Prostate gland (tissue), 2 donors: ENCODE results near the gene ID3. TPM values are rescaled to one million over a fixed set of nuclear protein-coding genes. Genes with fewer than 3 reads are reported as not detected.

Source experiments
- DNase-seq: peaks from one replicate; pipeline ENCODE4 v3.0.0-alpha.2; 2019; ENCODE audit warnings: low spot score
- H3K27ac ChIP-seq, 2 donors: fragments of 200-600 bp; sonication (generic); 2 replicates each; pipeline ENCODE4 v1.5.1; 2017 to 2019
- H3K27me3 ChIP-seq: fragments of 200-600 bp; sonication (generic); replicated peaks from 2 replicates; pipeline ENCODE4 v1.5.1; 2019; ENCODE audit not compliant: insufficient read depth
- H3K36me3 ChIP-seq, 2 donors: fragments of 200-600 bp; sonication (generic); 1 replicate in 1 of 2; 2 replicates in 1 of 2; pipeline versions ENCODE4 v1.5.1 to v1.8.1; 2017 to 2019
- H3K4me1 ChIP-seq: fragments of 200-600 bp; sonication (generic); replicated peaks from 2 replicates; pipeline ENCODE4 v1.5.1; 2019
- H3K4me3 ChIP-seq, 2 donors: fragments of 200-600 bp; sonication (generic); 2 replicates each; pipeline ENCODE4 v1.5.1; 2017 to 2019
- H3K9me3 ChIP-seq: fragments of 200-600 bp; sonication (generic); 2 replicates; pipeline ENCODE4 v1.5.1; 2017
- POLR2A ChIP-seq: fragments of 450-650 bp; IDR thresholded peaks from one replicate; pipeline ENCODE4 v1.6.1; 2016; ENCODE audit warnings: antibody characterized with exemption, mild to moderate bottlenecking
- POLR2AphosphoS5 ChIP-seq: sonication (generic); formaldehyde crosslinking; IDR thresholded peaks from one replicate; pipeline ENCODE4 v1.6.1; 2017; ENCODE audit warnings: antibody characterized with exemption
- WGBS: methylation state at CpG from one replicate; pipeline ENCODE4 v1.1.5; 2018; 5-methylcytosine and 5-hydroxymethylcytosine counted together
- intact Hi-C: fragments of 100-400 bp; cut with DNase I; formaldehyde crosslinking; loops from one replicate; pipeline ENCODE4 v1.14.2; 2022
- total RNA-seq, 2 donors: library from RNA; depleted of rRNA; stranded (reverse); fragments of >200 nt; gene quantifications; one replicate each; pipeline ENCODE4 v1.1.0, GENCODE V29; 2016
- TF ChIP-seq, protein P1 (sequence below), 4 experiments: fragments of 200-600 bp in 2 of 4; fragments of 450-650 bp in 2 of 4; sonication (generic) in 2 of 4; IDR thresholded peaks; 1 replicate in 3 of 4; 2 replicates in 1 of 4; pipeline ENCODE4 v1.5.1; 2016 to 2019; ENCODE audit warnings: antibody characterized with exemption in 4 of 4, mild to moderate bottlenecking in 2 of 4, moderate library complexity in 2 of 4

ID3 gene
- total RNA-seq, 2 donors from 2014 or later, result 151 to 184 TPM

DNA sequence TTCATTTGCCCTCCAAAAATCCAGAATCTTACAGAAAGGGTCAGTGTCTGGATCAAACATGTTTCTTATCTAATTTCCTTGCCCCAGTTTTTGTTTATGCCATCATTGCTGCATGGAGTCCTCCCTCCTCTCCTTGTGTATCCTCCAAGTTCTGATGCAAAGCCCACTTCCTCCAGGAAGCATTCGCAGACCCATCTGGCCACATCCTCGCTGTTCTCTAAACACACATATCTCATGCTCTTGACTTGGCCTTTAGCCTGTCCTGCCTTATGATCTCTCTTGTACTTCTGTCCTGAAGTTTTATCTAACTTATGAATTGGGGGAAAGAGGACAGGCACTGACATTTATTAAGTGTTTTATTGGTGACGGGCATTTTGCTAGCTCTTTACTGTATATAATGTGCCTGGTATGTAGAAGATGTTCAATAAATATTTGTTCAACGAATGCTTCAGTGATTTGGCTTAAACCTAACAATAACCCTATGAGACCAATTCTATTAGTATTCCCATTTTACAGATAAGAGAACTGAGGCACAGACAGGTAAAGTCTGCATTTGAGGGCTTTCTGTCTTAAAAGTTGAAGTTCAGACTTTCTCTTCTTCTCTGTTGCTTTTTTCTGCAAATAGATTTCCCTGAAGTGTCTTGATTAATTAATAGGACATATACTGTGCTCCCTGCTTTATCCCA is 19.2 kb upstream of the ID3 start:
- Histone ChIP-seq H3K36me3 (no peaks in the 10 kb centered on the region), H3K4me3 (no peak overlapping the region), H3K27ac (peak overlapping the region; percentile 26 to 58), H3K4me1 (peaks cover 6% of the 10 kb centered on the region), H3K27me3 (no peaks in the 10 kb centered on the region), H3K9me3 (no peaks in the 10 kb centered on the region)
- 45% methylated on average over 4 of the region's 4 CpGs for WGBS
- DNase-seq, result no peak
- no peak for TF ChIP-seq POLR2A
- no peak for TF ChIP-seq POLR2AphosphoS5
- TF ChIP-seq, protein P1, sequence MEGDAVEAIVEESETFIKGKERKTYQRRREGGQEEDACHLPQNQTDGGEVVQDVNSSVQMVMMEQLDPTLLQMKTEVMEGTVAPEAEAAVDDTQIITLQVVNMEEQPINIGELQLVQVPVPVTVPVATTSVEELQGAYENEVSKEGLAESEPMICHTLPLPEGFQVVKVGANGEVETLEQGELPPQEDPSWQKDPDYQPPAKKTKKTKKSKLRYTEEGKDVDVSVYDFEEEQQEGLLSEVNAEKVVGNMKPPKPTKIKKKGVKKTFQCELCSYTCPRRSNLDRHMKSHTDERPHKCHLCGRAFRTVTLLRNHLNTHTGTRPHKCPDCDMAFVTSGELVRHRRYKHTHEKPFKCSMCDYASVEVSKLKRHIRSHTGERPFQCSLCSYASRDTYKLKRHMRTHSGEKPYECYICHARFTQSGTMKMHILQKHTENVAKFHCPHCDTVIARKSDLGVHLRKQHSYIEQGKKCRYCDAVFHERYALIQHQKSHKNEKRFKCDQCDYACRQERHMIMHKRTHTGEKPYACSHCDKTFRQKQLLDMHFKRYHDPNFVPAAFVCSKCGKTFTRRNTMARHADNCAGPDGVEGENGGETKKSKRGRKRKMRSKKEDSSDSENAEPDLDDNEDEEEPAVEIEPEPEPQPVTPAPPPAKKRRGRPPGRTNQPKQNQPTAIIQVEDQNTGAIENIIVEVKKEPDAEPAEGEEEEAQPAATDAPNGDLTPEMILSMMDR (IDR thresholded peaks at IDR 0.05), result no peak
- intact Hi-C loops, result no loop called here

DNA sequence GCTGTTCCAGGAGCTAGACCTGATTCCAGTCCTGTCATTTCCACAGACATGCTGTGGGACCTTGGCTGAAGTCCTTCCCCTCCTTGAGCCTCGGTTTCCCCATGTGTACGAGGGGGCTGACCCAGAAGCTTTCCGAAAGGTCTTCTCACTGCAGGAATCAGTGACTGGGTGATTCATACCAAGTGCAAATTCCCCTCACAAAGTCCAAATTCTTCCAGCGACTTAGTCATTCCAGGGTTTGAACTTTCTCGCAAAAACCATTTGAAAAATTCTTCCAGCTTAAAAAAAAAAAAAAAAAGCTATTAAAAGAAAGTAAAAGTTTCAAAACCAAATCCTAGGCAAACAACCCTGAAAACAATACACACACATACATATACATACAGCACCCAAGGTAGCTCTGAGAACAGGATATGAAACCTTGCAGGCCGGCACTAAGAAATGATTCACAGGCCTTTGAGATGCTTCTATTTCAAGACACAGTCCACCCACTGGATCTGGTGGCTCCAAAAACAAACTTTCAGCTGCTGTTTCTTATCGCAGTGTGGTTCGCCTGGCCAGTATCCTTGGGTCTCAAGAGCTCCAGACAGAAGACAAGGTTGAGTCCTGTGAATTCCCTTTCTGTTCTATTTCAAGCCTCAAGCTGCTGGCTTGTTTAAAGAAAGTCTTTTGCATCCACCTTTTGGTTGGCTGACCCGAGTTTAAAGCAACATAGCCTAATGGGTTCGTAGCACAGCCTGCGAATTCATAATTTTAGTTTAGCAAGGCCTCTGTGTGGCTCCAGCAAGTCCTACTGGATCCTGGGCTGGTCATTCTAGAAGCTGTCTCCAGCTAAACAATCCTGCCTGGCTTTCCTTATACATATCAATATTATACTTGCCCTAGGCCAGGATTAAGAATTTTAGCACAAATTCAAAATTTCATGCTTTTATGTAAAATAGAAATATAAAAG is 18.0 kb upstream of the ID3 start:
- no peak for DNase-seq
- Histone ChIP-seq H3K27ac (peak overlapping the region; percentile 26 to 58), H3K27me3 (no peaks in the 10 kb centered on the region), H3K36me3 (no peaks in the 10 kb centered on the region), H3K4me1 (peaks cover 6% of the 10 kb centered on the region), H3K9me3 (no peaks in the 10 kb centered on the region), H3K4me3 (no peak overlapping the region)
- intact Hi-C loops, result no loop called here
- TF ChIP-seq, protein P1 (IDR thresholded peaks at IDR 0.05), result no peak
- TF ChIP-seq POLR2AphosphoS5 (peak; percentile 14), POLR2A (no peak)
- WGBS, result 46% methylated on average over 11 of the region's 11 CpGs

DNA sequence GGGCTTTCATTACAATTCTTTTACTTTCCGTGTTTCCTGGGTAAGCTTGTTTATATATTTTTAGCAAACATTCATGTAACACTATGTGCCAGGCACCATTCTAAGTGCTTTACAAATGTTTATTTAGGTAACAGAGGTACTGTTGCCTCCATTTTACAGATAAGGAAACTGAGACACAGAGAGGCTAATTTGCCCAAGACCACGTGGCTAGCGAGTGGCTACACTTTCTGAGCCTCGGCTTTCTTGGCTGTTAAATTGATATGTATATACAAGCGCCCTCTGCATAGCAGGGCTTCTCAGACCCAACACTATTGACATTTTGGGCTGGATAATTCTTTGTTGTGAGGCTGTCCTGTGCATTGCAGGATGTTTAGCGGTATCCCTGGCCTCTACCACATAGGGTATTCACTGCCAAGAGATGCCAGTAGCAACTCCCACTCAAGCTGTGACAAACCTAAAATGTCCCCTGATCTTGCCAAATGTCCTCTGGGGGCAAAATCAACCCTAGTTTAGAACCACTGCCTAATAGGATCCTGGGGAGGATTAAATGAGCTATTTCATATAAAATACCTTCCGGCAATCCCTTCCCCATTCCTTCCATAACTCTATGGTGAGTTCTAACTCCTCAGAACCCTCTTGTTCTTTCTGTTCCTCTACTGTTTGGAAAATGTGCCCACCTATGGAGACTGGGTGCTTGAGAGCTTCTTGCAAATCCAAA is 17.2 kb upstream of the ID3 start:
- intact Hi-C loops, result no loop called here
- TF ChIP-seq POLR2A, result no peak
- no peak for TF ChIP-seq POLR2AphosphoS5
- TF ChIP-seq, protein P1 (IDR thresholded peaks at IDR 0.05), result no peak
- Histone ChIP-seq H3K36me3 (no peaks in the 10 kb centered on the region), H3K27ac (peak overlapping the region; percentile 26 to 58), H3K4me3 (no peak overlapping the region), H3K9me3 (no peaks in the 10 kb centered on the region), H3K27me3 (no peaks in the 10 kb centered on the region), H3K4me1 (peaks cover 6% of the 10 kb centered on the region)
- no peak for DNase-seq
- WGBS, result 60% methylated on average over 7 of the region's 7 CpGs

DNA sequence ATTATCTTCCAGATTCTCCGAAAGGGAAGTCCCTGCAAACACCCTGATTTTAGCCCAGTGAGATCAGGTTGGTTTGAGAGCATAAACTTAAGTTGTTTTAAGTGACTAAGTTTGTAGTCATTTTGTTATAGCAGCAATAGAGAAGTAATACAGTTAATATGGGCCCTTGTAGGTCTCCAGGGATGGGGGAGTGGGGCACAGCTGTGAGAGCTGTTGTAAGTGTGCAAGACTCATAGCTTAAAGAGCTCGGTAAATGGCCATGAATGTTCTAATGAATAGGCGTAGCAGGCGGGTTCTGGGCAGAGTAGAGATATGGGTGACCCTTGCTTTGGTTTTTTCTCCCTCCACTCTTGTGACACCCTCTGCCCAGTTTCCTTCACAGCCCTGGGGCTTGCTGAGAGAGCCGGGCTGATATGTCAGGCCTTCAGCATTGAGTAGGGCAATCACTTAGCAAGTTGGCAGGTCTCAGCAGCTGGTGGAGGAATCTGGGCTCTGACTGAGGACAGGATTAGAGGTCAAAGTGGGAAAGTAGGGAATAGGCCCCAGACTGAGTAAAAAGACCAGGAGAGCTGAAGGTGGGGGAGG is 16.0 kb upstream of the ID3 start:
- H3K27ac ChIP-seq, result no peak overlapping the region

More for the DNA sequence above, 16.0 kb upstream of the ID3 start:
- H3K4me1 ChIP-seq, result peaks cover 6% of the 10 kb centered on the region
- DNase-seq, result no peak
- no peaks in the 10 kb centered on the region for H3K9me3 ChIP-seq
- H3K36me3 ChIP-seq, result no peaks in the 10 kb centered on the region
- H3K27me3 ChIP-seq, result no peaks in the 10 kb centered on the region
- intact Hi-C loops, result no loop called here
- no peak overlapping the region for H3K4me3 ChIP-seq
- no peak for TF ChIP-seq POLR2A
- TF ChIP-seq POLR2AphosphoS5, result no peak
- TF ChIP-seq, protein P1 (IDR thresholded peaks at IDR 0.05), result no peak
- WGBS, result 94% methylated on average over 5 of the region's 5 CpGs
